Cerebellar nuclear complex (tissue), 1 donor: ENCODE measurements around the gene SLC8A3.
"Not testable (repeated sequence)": the region's sequence is repeated elsewhere in the genome, so short reads cannot be mapped to it uniquely, and the experiment has no call there.

Experiments
- DNase-seq, 2 experiments: peaks; one replicate each; lab custom pipeline; 2025; lab: John Stamatoyannopoulos, UW

Gene SLC8A3

GRCh38 chr14:70188659-70189455 is at the start of gene SLC8A3:
TSS of gene SLC8A3 (minus strand) at chr14:70188951. CDS start at chr14:70168422, 20,529 bp downstream.
- DNase-seq: peak; percentile 34 to 40

- no peak for DNase-seq
These were observed 49.0 kb upstream of the SLC8A3 start for GRCh38 chr14:70237710-70238109.

- no peak for DNase-seq
These were observed 45.6 kb upstream of the SLC8A3 start for GRCh38 chr14:70234066-70234950.

GRCh38 chr14:70231756-70232544 is 43.2 kb upstream of the SLC8A3 start:
- DNase-seq: not testable (repeated sequence)

GRCh38 chr14:70229877-70230640 is 41.3 kb upstream of the SLC8A3 start:
- DNase-seq: not testable (repeated sequence)

GRCh38 chr14:70213721-70214282 is 25.1 kb upstream of the SLC8A3 start:
- no peak for DNase-seq

GRCh38 chr14:70212752-70213151 is 24.0 kb upstream of the SLC8A3 start:
- DNase-seq: no peak

- DNase-seq: no peak
These were observed 19.6 kb upstream of the SLC8A3 start for GRCh38 chr14:70208380-70208779.

- DNase-seq: no peak
These were observed 14.9 kb upstream of the SLC8A3 start for GRCh38 chr14:70203686-70204085.

GRCh38 chr14:70201994-70202393 is 13.2 kb upstream of the SLC8A3 start:
- no peak for DNase-seq

- DNase-seq: no peak
These were observed 4.6 kb upstream of the SLC8A3 start for GRCh38 chr14:70193396-70193795.

GRCh38 chr14:70192915-70193314 is 4.2 kb upstream of the SLC8A3 start:
- no peak for DNase-seq

- DNase-seq: no peak
These were observed 1.4 kb upstream of the SLC8A3 start for GRCh38 chr14:70190156-70190555.

- DNase-seq: no peak
These were observed 816 bp upstream of the SLC8A3 start for GRCh38 chr14:70189456-70190077.

GRCh38 chr14:70188322-70188658 is 461 bp downstream of the SLC8A3 start:
- no peak for DNase-seq

GRCh38 chr14:70186900-70187451 is 1.8 kb downstream of the SLC8A3 start:
- DNase-seq: no peak

GRCh38 chr14:70183991-70184390 is 4.8 kb downstream of the SLC8A3 start:
- no peak for DNase-seq

GRCh38 chr14:70181276-70181675 is 7.5 kb downstream of the SLC8A3 start:
- DNase-seq: no peak

- no peak for DNase-seq
These were observed 8.0 kb downstream of the SLC8A3 start for GRCh38 chr14:70180718-70181117.

- peak; percentile 26 to 75 for DNase-seq
These were observed 11.5 kb downstream of the SLC8A3 start for GRCh38 chr14:70177081-70177800.
